ENCODE data around the gene FAR1.
"Not testable (repeated sequence)": the region's sequence is repeated elsewhere in the genome, so short reads cannot be mapped to it uniquely, and the experiment has no call there.

Gene FAR1

GRCh38 chr11:13745165-13745564, 76.7 kb downstream of the FAR1 start:
- no peak for TF ChIP-seq ZFX (IDR thresholded peaks at IDR 0.05; ENCODE audit: borderline replicate concordance)
- TF ChIP-seq CTCF (IDR thresholded peaks at IDR 0.05) = no peak
- no peak overlapping the region for H3K27ac ChIP-seq

- H3K27ac ChIP-seq = not testable (repeated sequence)
These were observed 84.8 kb downstream of the FAR1 start for GRCh38 chr11:13753316-13753715.

GRCh38 chr11:13759050-13759449, 90.6 kb downstream of the FAR1 start:
- TF ChIP-seq CTCF (IDR thresholded peaks at IDR 0.05) (no peak), ZFX (IDR thresholded peaks at IDR 0.05; ENCODE audit: borderline replicate concordance) (no peak)

GRCh38 chr11:13760115-13760514, 91.6 kb downstream of the FAR1 start:
- no peak overlapping the region for H3K27ac ChIP-seq
- TF ChIP-seq CTCF (IDR thresholded peaks at IDR 0.05) (no peak), ZFX (IDR thresholded peaks at IDR 0.05; ENCODE audit: borderline replicate concordance) (no peak)

More at GRCh38 chr11:13759050-13759449, 90.6 kb downstream of the FAR1 start:
- no peak overlapping the region for H3K27ac ChIP-seq

GRCh38 chr11:13761250-13761649, 92.8 kb downstream of the FAR1 start:
- TF ChIP-seq CTCF (IDR thresholded peaks at IDR 0.05) = no peak
- no peak for TF ChIP-seq ZFX (IDR thresholded peaks at IDR 0.05; ENCODE audit: borderline replicate concordance)
- H3K27ac ChIP-seq = no peak overlapping the region

GRCh38 chr11:13761716-13762115, 93.2 kb downstream of the FAR1 start:
- H3K27ac ChIP-seq = no peak overlapping the region
- TF ChIP-seq ZFX (IDR thresholded peaks at IDR 0.05; ENCODE audit: borderline replicate concordance) (no peak), CTCF (IDR thresholded peaks at IDR 0.05) (no peak)

DNA sequence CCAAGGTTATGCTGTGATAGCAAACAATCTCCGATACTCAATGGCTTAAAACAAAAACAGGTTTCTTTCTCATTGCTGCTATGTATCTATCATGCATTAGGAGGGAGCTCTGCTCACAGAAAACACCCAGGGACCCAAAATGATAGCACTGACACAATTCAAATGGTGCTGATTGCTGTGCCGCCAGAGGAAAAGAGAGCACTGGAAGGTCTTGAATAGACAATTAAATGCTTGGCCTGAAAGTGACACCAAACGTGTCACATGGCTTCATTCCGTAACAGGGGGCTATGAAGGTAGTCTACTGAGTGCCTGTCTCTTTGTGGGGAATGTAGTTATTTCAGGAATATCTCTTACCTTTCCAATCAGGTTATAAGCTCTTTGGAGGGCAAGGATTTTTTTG, 94.2 kb downstream of the FAR1 start:
- TF ChIP-seq ZFX (IDR thresholded peaks at IDR 0.05; ENCODE audit: borderline replicate concordance) (no peak), CTCF (IDR thresholded peaks at IDR 0.05) (no peak)
- H3K27ac ChIP-seq = no peak overlapping the region

- TF ChIP-seq CTCF (IDR thresholded peaks at IDR 0.05) = no peak
- no peak overlapping the region for H3K27ac ChIP-seq
These were observed 94.9 kb downstream of the FAR1 start for GRCh38 chr11:13763341-13763740.
